Endothelial cell of umbilical vein (primary cell): ENCODE data around the gene MEF2C.

Source experiments
- CTCF ChIP-seq, 2 donors: IDR thresholded peaks; 1 replicate in 1 of 2; 2 replicates in 1 of 2; pipeline ENCODE4 v1.5.1; 2011; ENCODE audit warnings: low read length in 2 of 2, mild to moderate bottlenecking in 2 of 2, moderate library complexity in 2 of 2, control low read depth in 1 of 2, inconsistent platforms in 1 of 2, low read depth in 1 of 2; ENCODE audit not compliant: insufficient read depth in 1 of 2; ENCODE audit errors: extremely low read depth in 1 of 2
- EZH2 ChIP-seq: IDR thresholded peaks from 2 replicates; pipeline ENCODE4 v1.6.1; 2012; ENCODE audit warnings: borderline replicate concordance, low read depth, mild to moderate bottlenecking, moderate library complexity, low read length, inconsistent platforms; ENCODE audit not compliant: severe bottlenecking
- MAX ChIP-seq: IDR thresholded peaks from 2 replicates; pipeline ENCODE4 v1.6.1; 2011; ENCODE audit not compliant: insufficient read depth, insufficient read length
- POLR2A ChIP-seq: IDR thresholded peaks from 2 replicates; pipeline ENCODE4 v1.6.1; 2012; ENCODE audit warnings: low read depth, mild to moderate bottlenecking, control low read depth, low read length
- POLR2AphosphoS5 ChIP-seq: IDR thresholded peaks from 2 replicates; pipeline ENCODE4 v1.6.1; 2012; ENCODE audit warnings: low read depth, mild to moderate bottlenecking, control low read depth, low read length, moderate library complexity; ENCODE audit not compliant: insufficient read depth

GRCh38 chr5:88895681-88896501, 12.9 kb upstream of the MEF2C start:
- no peak for TF ChIP-seq CTCF (IDR thresholded peaks at IDR 0.05; ENCODE audit: extremely low read depth in 1 of 2, insufficient read depth in 1 of 2, low read depth in 1 of 2, low read length in 2 of 2)
- TF ChIP-seq POLR2AphosphoS5, result no peak
- no peak for TF ChIP-seq POLR2A
- no peak for TF ChIP-seq EZH2
- no peak for TF ChIP-seq MAX
